Measurements from ENCODE around the gene VWDE.

- TF ChIP-seq, protein P1, sequence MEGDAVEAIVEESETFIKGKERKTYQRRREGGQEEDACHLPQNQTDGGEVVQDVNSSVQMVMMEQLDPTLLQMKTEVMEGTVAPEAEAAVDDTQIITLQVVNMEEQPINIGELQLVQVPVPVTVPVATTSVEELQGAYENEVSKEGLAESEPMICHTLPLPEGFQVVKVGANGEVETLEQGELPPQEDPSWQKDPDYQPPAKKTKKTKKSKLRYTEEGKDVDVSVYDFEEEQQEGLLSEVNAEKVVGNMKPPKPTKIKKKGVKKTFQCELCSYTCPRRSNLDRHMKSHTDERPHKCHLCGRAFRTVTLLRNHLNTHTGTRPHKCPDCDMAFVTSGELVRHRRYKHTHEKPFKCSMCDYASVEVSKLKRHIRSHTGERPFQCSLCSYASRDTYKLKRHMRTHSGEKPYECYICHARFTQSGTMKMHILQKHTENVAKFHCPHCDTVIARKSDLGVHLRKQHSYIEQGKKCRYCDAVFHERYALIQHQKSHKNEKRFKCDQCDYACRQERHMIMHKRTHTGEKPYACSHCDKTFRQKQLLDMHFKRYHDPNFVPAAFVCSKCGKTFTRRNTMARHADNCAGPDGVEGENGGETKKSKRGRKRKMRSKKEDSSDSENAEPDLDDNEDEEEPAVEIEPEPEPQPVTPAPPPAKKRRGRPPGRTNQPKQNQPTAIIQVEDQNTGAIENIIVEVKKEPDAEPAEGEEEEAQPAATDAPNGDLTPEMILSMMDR (IDR thresholded peaks at IDR 0.05 in 8 of 11, conservative IDR thresholded peaks at IDR 0.05 in 3 of 11), result no peak
- TF ChIP-seq POLR2AphosphoS5 (IDR thresholded peaks at IDR 0.05), result no peak
- no peak for TF ChIP-seq POLR2A (IDR thresholded peaks at IDR 0.05)
These were observed 86.7 kb downstream of the VWDE start for GRCh38 chr7:12316925-12317324.
